Tibial artery (tissue), 4 donors: Measurements from ENCODE around the gene FUBP3.

ENCODE experiments used
- DNase-seq, 2 donors: peaks; one replicate each; pipeline ENCODE4 v3.0.0-alpha.2; 2019
- H3K27ac ChIP-seq, 2 donors: fragments of 200-600 bp; sonication (generic) in 1 of 2; 1 replicate in 1 of 2; 2 replicates in 1 of 2; pipeline ENCODE4 v1.5.1; 2018 to 2019; ENCODE audit warnings: mild to moderate bottlenecking in 1 of 2
- H3K27me3 ChIP-seq, 2 donors: fragments of 200-600 bp; sonication (generic) in 1 of 2; one replicate each; pipeline versions ENCODE4 v1.5.1 to v1.6.0; 2016 to 2019
- H3K36me3 ChIP-seq, 3 donors: fragments of 200-600 bp; sonication (generic) in 2 of 3; one replicate each; pipeline ENCODE4 v1.5.1; 2016 to 2019; ENCODE audit warnings: mild to moderate bottlenecking in 2 of 3
- H3K4me1 ChIP-seq, 4 donors: fragments of 200-600 bp; sonication (generic) in 2 of 4; 1 replicate in 3 of 4; 2 replicates in 1 of 4; pipeline ENCODE4 v1.5.1; 2016 to 2019
- H3K4me3 ChIP-seq, 2 donors: fragments of 200-600 bp; sonication (generic) in 1 of 2; 1 replicate in 1 of 2; 2 replicates in 1 of 2; pipeline ENCODE4 v1.5.1; 2018 to 2019; ENCODE audit warnings: mild to moderate bottlenecking in 2 of 2
- H3K9me3 ChIP-seq, 3 donors: fragments of 200-600 bp; sonication (generic) in 1 of 3; one replicate each; pipeline ENCODE4 v1.5.1; 2016 to 2019
- intact Hi-C: fragments of 100-400 bp; cut with DNase I; formaldehyde crosslinking; loops from one replicate; pipeline ENCODE4 v1.15.0; 2023; ENCODE audit warnings: low total_unique reads
- TF ChIP-seq, protein P1 (sequence below), 2 experiments: fragments of 200-600 bp in 1 of 2; fragments of 450-650 bp in 1 of 2; IDR thresholded peaks; one replicate each; pipeline ENCODE4 v1.5.1; 2017 to 2019; ENCODE audit warnings: antibody characterized with exemption in 2 of 2, mild to moderate bottlenecking in 1 of 2, moderate library complexity in 1 of 2

FUBP3 gene

DNA sequence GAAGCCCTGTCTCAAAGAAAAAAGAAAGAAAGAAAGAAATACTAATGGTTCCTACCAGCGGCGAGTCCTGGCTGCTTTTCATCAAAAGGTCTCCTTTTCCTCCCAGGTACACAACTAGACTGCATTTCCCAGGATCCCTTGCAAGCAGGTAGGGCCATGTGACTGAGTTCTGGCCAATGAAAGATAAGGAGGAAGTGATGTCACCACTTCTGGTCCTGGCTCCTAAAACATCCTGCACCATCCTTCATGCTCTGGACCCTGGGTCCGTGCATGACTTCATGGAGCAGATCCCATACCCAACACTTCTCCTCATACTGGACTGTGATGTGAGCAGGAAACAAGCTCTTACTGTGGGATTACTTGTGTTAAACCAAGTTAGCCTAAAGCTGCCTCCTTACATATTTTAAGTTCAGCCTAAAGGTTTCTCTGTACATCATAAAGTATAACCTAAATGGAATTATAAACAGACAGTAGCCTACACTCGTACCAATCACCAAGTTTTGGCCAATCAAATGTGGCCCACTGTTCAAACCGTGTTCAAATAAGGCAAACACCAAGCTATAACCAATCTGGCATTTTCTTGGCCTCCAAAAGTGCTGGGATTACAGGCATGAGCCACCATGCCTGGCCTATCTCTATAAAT is 30.2 kb upstream of the FUBP3 start:
- TF ChIP-seq, protein P1, sequence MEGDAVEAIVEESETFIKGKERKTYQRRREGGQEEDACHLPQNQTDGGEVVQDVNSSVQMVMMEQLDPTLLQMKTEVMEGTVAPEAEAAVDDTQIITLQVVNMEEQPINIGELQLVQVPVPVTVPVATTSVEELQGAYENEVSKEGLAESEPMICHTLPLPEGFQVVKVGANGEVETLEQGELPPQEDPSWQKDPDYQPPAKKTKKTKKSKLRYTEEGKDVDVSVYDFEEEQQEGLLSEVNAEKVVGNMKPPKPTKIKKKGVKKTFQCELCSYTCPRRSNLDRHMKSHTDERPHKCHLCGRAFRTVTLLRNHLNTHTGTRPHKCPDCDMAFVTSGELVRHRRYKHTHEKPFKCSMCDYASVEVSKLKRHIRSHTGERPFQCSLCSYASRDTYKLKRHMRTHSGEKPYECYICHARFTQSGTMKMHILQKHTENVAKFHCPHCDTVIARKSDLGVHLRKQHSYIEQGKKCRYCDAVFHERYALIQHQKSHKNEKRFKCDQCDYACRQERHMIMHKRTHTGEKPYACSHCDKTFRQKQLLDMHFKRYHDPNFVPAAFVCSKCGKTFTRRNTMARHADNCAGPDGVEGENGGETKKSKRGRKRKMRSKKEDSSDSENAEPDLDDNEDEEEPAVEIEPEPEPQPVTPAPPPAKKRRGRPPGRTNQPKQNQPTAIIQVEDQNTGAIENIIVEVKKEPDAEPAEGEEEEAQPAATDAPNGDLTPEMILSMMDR (IDR thresholded peaks at IDR 0.05) = no peak
- intact Hi-C loops = no loop called here

DNA sequence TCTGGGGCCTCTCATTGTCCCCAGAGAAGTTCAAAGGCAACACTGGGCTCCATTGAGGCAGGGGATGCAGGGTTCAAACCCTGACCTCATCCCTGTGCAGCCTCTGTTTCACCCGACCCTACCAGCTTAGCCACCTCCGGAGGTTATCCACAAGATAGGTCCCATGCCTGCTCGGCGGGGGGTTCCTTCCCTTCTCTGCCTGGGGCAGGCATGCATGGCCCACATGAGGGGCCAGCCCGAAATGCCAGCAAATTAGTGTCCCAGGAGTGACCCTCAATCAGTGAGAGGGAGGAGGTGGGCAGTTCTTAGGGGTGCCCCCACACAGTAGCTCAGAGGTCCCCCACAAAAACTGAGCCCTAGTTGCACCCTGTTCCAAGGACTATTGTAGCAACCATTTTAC is 24.8 kb upstream of the FUBP3 start:
- DNase-seq = no peak
- Histone ChIP-seq H3K36me3 (no peaks in the 10 kb centered on the region), H3K9me3 (peaks cover 0 to 4% (median 0%) of the 10 kb centered on the region in 3 donors), H3K27ac (no peak overlapping the region), H3K4me1 (no peaks in the 10 kb centered on the region), H3K27me3 (peaks cover 0 to 57% of the 10 kb centered on the region in 2 donors), H3K4me3 (no peak overlapping the region)
- intact Hi-C loops = no loop called here
- TF ChIP-seq, protein P1 (IDR thresholded peaks at IDR 0.05) = no peak

More for the DNA sequence above, 30.2 kb upstream of the FUBP3 start:
- peaks cover 0 to 35% of the 10 kb centered on the region in 2 donors for H3K27me3 ChIP-seq
- H3K36me3 ChIP-seq = no peaks in the 10 kb centered on the region
- no peak overlapping the region for H3K27ac ChIP-seq
- H3K4me3 ChIP-seq = no peak overlapping the region
- no peaks in the 10 kb centered on the region for H3K9me3 ChIP-seq
- DNase-seq = no peak
- H3K4me1 ChIP-seq = no peaks in the 10 kb centered on the region

DNA sequence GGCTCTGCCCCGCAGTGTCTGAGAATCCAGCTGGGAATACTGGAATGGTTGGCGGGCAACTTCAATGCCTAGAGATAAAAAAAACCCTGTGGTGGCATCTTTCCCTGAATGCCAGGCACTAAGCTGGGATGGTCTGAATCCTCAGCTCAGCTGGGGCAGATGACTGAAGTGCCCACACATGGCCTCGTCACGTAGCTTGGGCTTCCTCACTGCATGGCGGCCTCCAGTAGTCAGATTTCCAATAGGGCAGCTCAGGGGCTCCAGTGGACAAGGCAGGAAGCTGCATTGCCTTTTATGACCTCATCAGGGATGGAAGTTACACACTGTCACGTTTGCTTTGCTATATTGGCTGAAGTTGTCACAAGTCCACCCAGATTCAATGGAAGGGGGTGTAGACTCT is 24.3 kb upstream of the FUBP3 start:
- H3K36me3 ChIP-seq = no peaks in the 10 kb centered on the region
- H3K9me3 ChIP-seq = peaks cover 0 to 4% (median 0%) of the 10 kb centered on the region in 3 donors
- H3K27me3 ChIP-seq = peaks cover 0 to 57% of the 10 kb centered on the region in 2 donors
- TF ChIP-seq, protein P1 (IDR thresholded peaks at IDR 0.05) = no peak
- no peak overlapping the region for H3K4me3 ChIP-seq
- intact Hi-C loops = no loop called here
- H3K4me1 ChIP-seq = no peaks in the 10 kb centered on the region
- DNase-seq = no peak
- no peak overlapping the region for H3K27ac ChIP-seq

DNA sequence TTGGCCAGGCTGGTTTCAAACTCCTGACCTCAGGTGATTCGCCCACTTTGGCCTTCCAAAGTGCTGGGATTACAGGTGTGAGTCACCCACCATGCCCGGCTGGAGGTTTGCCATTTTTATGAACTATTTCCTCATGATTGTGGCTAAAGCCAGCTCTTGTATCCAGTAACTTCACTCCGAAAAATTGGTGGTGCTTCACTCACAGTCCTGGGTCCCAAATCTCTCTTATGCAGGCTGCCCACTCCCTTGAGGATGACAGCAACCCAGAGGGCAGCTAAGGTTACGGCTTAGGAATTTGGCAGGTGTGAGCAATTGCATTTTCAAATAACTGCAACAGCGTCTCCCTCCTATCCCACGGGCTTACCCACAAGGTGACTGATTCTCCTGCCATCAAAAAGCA is 23.4 kb upstream of the FUBP3 start:
- H3K4me3 ChIP-seq = no peak overlapping the region
- peaks cover 0 to 4% (median 0%) of the 10 kb centered on the region in 3 donors for H3K9me3 ChIP-seq
- no peaks in the 10 kb centered on the region for H3K36me3 ChIP-seq
- no peak overlapping the region for H3K27ac ChIP-seq
- H3K4me1 ChIP-seq = no peaks in the 10 kb centered on the region
- no peak for DNase-seq
- intact Hi-C loops = no loop called here
- H3K27me3 ChIP-seq = peaks cover 0 to 57% of the 10 kb centered on the region in 2 donors
- TF ChIP-seq, protein P1 (IDR thresholded peaks at IDR 0.05) = no peak

DNA sequence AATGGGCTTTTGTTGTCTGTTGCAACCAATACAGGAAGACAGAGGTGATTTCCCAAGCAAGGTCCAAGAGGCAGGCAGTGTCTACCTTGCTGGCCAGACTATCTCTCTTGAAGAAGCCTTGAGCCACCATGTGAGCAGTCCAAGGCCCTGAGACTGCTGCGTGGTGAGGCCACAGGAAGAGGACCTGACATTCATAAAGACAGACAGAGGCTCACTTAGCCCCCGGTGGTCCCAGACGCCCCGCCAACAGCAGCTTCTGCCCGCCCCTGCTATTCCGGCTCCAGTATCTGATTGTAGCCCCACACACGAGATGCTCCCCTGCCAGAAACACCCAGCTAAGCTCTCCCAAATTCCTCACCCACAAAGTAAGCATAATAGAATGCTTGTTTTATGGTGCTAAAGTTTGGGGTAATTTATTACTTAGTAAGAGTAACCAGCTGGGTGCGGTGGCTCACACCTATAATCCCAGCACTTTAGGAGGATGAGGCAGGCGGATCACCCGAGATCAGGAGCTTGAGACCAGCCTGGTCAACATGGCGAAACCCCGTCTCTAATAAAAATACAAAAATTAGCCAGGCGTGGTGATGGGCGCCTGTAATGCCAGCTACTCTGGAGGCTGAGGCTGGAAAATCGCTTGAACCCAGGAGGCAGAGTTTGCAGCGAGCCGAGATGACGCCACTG is 22.8 kb upstream of the FUBP3 start:
- DNase-seq = no peak
- H3K27me3 ChIP-seq = peaks cover 0 to 51% of the 10 kb centered on the region in 2 donors
- H3K9me3 ChIP-seq = peaks cover 0 to 4% (median 0%) of the 10 kb centered on the region in 3 donors
- no peak overlapping the region for H3K4me3 ChIP-seq
- no peaks in the 10 kb centered on the region for H3K36me3 ChIP-seq
- no peak overlapping the region for H3K27ac ChIP-seq
- TF ChIP-seq, protein P1 (IDR thresholded peaks at IDR 0.05) = no peak
- no peaks in the 10 kb centered on the region for H3K4me1 ChIP-seq
- intact Hi-C loops = no loop called here
